ENCODE measurements around the gene SH2D3A.

The SH2D3A gene

DNA sequence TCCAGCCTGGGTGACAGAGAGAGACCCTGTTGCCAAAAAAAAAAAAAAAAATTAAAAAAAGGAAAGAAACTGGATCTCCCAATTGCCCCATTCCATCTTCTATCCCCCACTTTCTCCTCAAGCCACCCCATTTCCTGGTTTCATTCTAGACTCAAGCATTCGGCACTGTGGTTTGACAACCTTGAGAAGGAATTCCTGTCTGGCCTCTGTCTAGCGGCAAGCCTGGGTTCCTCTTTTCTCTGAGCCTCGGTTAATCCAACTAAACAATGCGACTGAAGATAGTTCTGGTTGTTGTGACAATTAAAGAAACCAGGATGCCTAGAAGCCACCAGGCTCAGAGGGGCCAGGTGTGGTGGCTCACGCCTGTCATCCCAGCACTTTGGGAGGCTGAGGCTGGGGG is 43.5 kb downstream of the SH2D3A start:
- in situ Hi-C loops (cut with MboI; ENCODE audit: low sequenced_read_pairs) = no loop called here

DNA sequence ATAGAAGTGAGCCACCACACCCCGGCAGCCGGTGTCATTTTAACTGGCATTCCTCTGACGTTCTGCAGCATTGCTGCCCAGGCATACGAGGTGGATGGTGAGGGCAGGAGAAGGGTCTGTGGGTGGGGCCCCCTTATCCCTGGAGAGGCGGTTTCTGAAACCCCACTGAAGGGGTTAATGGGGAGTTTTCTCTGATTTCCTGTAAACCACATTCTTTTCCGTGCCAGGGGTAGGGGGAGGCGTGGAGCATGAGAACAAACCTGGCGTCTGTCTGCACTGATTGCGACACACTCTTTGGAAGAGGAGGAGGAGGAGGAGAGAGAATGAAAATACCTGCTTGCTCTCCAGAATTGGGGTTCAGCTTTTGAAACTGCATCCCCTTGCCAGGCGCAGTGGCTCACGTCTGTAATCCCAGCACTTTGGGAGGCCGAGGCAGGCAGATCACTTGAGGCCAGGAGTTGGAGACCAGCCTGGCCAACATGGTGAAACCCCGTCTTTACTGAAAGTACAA is 44.1 kb downstream of the SH2D3A start:
- in situ Hi-C loops (cut with MboI; ENCODE audit: low sequenced_read_pairs) = no loop called here

DNA sequence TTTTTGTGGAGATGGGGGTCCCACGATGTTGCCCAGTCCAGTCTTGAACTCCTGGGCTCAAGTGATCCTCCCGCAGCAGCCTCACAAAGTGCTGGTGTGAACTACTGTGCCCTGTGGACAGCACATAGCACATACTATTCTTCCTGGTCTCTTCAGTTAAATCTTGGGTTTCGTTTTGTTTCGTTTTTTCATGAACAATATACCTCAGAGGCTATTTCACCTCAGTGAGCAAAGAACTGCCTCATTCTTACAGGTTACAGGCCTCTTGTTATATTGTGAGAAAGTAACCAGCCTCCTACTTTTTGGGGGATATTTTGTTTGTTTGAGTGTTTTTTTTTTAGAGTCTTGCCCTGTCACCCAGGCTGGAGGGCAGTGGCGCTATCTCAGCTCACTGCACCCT is 45.5 kb downstream of the SH2D3A start:
- in situ Hi-C loops (cut with MboI; ENCODE audit: low sequenced_read_pairs) = no loop called here

DNA sequence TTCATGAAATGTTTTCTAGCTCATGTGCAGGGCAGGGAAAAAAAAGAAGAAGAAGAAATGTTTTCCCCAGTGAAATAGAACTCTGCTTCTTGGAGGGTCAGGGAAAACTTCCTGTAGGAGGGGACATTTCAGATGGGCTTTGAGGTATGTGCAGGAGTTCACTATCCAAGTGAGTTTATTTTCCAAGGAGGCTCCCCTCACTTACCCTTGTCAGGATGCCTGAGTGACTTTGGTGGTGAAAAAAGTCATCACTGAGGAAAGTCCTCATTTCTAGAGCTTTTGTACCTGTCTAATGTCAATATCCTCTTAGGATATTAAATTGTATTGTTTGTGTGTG is 46.1 kb downstream of the SH2D3A start:
- in situ Hi-C loops (cut with MboI; ENCODE audit: low sequenced_read_pairs) = no loop called here

DNA sequence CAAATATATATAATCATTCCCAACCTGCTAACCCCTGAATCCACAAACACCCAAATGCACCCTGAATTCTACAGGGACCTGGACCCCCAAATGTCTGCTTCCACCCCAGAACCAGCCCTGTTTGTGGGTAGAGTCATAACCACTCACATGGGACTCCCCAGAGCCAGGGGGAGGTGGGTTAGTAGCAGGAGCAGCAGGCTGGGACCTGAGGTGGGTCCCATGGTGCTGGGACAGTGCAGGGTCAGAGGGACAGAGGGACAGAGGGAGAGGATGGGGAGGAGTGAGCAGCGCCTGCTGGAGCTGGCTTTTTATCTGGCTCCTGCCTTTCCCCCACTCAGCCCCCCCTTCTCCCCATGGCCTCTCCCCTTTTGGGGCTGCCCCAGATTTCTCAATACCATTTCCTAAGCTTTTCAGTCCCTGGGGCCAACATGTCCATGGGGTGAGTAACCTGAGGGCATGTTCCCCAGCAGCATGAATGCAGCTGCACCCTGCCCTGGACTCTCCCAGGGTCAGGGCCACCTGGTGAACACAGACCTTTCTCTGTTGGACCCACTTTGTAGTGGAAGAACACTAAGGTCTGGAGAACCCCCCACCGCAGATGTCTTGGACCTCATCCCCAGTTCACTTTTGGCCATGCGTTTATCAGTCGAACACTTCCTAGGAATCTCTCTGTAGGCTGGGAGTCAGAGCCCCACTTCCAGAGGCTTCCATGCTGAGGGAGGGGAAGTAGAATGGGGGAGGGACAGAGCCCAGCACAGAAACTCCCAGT is 46.7 kb downstream of the SH2D3A start, which contains the start of gene C3:
Gene C3 (minus strand): TSS at position 282 of the 769 bp plus-strand sequence. CDS start 61 bp downstream, at position 221.
- in situ Hi-C loops (cut with MboI; ENCODE audit: low sequenced_read_pairs) = no loop called here

DNA sequence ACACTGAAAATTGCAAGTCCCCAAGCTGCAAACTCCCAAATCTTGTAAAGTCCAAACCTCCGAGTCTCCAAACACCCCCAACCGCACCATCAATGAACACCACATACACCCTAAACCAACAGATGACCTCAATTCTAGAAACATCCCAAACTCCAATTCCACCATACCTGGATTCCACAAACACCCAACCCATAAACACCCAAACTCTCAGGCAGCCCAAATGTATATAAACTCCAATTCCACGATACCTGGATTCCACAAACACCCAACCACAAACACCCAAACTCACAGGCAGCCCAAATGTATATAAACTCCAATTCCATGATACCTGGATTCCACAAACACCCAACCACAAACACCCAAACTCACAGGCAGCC is 47.3 kb downstream of the SH2D3A start:
- in situ Hi-C loops (cut with MboI; ENCODE audit: low sequenced_read_pairs) = no loop called here

DNA sequence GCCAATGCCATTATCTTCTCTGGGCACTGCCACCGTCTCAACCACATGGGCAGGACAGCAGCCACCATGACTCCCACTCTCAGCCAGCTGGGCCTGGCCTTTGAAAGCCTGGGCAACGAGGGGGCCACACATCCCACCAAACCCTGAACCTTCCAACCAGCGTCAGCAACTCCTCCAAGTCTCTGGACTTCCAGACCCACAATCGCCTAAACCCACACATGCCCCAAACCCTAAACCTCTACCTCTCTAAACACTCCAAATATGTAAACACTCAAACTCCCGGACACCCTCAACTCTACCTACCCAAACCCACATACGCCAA is 47.7 kb downstream of the SH2D3A start:
- in situ Hi-C loops (cut with MboI; ENCODE audit: low sequenced_read_pairs) = no loop called here

DNA sequence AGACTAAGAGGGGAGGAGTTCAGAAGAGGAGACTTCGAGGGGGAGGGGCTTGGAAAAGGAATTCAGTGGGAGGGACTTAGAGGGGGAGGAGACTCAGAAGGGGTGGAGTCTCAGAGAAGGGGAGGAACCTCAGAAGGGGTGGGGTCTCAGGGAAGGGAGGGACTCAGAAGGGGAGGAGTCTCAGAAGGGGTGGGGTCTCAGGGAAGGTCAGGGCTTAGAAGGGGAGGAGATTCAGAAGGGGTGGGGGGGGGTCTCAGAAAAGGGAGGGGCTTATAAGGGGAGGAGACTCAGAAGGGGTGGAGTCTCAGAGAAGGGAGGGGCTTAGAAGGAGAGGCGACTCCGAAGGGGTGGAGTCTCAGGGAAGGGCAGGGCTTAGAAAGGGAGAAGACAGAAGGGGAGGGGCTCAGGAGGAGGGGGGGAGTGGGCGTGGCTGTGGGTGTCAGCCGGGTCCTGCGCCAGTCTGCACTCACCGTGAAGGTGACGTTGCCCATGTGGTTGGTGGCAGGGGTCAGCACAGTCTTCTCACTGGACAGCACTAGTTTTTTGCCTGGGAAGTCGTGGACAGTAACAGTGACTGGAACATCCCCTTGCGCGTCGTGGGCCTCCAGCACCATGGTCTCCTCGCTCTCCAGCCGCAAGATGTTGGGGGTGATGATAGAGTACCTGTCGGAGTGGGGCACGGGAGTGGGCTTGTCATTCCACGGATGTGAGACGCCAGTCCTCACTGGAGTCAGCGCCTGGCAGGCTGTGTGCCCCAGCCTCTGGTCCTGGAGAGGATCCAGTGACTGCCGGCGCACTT is 48.3 kb downstream of the SH2D3A start:
- in situ Hi-C loops (cut with MboI; ENCODE audit: low sequenced_read_pairs) = no loop called here

DNA sequence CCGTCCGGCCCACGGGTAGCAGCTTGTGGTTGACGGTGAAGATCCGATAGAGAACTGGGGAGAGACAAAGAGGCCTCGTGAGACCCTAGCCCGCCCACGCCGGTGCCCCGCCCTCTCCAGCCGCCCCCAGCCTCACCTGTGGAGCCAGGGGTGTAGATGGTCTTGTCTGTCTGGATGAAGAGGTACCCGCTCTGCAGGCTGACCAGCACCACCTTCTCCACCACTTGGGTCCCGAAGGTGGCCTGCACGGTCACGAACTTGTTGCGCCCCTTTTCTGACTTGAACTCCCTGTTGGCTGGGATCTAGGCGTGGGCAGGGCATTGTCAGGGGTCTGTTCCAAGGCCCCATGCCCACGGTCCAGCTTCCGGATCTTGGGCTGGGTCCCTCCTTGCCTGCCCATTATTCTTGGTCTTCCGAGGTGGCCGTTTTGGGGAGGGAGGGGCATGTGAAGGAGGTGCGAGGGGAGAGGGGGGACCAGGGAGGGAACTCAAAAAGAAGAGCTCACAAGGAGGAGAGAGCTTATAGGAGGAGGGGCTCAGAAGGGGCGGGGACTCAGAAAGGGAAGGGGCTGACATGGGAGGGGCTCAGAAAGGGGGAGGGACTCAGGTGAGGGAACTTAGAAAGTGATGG is 49.0 kb downstream of the SH2D3A start:
- in situ Hi-C loops (cut with MboI; ENCODE audit: low sequenced_read_pairs) = no loop called here

DNA sequence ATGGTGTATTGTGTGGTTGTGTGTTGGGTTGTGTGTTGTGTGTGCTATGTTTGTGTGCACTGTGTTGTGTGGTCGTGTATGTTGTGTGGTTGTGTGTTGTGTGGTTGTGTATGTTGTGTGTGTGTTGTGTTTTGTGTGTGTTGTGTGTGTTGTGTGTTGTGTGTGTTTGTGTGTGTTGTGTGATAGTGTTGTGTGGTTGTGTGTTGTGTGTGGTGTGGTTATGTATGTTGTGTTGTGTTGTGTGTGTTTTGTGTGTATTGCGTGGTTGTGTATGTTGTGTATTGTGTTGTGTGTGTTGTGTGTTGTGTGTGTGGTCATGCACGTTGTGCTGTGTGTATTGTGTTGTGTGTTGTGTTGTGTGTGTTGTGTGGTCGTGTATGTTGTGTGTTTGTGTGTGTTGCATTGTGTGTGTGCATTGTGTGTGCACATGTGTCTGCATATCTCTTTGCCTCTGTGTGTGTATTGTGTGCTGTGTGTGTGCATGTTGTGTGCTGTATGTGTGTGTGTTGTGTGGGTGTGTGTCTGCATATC is 49.7 kb downstream of the SH2D3A start:
- in situ Hi-C loops (cut with MboI; ENCODE audit: low sequenced_read_pairs) = no loop called here

DNA sequence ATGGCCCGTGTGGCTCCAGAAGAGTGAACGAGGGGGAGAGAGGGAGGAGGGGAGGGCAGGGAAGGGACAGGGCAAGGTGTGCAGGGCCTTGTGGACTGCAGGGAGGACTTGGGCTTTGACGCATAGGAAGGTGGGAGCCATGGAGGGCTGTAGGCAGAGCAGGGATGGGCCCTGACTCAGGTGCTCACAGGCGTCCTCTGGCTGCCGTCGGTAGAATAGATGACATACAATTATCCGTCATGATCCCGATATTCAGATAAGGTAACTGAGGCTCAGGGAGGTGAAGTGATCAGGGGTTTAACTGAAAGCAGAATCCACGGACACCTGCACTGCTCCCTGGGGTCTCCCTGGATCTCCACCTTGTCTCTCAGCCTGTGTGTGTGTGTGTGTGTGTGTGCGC is 50.2 kb downstream of the SH2D3A start:
- in situ Hi-C loops (cut with MboI; ENCODE audit: low sequenced_read_pairs) = no loop called here

DNA sequence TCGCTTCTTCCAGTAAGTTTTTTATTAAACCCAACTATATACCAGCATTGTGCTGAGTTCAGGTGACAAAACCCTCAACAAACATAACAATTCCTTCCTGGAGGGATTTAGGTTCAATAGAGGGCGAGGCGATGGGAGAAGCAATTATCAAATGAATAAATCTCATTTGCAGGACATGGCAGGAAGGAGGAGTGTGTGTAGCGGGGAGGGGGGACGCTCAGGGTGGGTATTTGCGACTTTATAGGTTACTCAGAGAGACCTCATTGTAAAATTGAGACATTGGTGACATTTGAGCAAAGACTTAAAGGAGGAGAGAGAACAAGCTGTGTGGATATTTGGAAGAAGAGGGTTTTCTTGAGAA is 50.6 kb downstream of the SH2D3A start:
- in situ Hi-C loops (cut with MboI; ENCODE audit: low sequenced_read_pairs) = no loop called here

DNA sequence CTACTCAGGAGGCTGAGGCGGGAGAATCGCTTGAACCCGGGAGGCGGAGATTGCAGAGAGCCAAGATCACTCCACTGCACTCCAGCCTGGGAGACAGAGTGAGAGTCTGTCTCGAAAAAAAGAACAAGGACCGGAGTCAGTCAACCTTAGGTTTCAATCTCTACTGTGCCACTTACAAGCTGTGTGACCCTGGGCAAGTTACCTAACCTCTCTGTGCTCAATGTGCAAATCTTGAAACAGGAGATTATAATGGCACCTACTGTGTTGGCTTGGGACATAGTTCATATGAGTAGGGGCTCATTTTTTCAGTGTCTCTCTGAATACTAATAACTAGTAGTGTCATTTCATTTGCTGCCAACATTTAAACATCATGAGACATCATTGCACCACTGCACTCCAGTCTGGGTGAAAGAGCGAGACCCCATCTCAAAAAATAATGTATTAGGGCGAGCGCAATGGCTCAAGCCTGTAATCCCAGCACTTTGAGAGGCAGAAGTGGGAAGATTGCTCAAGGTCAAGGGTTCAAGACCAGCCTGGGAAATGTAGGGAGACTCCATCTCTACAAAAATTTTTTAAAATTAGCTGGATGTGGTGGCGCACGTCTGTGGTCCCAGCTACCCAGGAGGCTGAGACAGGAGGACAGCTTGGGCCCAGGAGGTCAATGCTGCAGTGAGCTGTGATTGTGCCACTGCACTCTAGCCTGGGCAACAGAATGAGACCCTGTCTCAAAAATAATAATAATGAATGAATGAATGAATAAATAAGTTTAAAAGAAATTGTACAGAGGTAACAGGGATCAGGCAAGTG is 52.3 kb downstream of the SH2D3A start:
- in situ Hi-C loops (cut with MboI; ENCODE audit: low sequenced_read_pairs) = no loop called here

DNA sequence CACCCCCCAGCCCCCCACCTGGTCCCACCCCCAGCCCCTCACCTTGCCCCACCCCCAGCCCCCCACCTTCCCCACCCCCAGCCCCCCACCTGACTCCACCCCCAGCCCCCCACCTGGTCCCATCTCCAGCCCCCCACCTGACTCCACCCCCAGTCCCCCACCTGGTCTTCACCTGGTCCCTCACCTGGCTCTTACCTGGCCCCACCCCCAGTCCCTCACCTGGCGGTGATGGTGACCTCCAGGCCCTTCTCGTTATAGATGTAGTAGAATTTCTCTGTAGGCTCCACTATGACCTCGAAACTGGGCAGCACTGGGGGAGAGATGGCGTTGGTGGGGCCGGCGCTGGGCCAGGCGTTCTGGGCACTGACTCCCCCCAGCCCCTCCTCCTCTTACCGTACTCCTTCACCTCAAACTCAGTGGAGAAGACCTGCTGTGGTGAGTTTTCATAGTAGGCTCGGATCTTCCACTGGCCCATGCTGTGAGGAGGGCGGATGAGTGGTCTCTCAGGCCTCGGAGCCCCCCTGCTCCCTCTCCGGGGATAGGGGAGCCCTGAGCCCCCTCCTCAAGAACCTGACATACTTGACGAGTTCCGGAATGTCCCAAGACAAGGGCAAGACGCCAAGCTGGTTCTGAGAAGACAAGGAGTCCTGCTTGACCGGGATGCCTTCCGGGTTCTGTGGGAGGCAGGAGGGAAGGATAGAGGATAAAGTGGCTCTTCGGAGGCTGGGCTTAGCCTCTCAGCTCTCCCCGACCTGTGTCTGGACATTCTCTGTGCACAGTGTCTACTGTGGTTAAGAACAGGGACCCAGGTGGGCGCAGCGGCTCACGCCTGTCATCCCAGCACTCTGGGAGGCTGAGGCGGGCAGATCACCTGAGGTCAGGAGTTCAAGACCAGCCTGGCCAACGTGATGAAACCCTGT is 53.2 kb downstream of the SH2D3A start:
- in situ Hi-C loops (cut with MboI; ENCODE audit: low sequenced_read_pairs) = no loop called here

DNA sequence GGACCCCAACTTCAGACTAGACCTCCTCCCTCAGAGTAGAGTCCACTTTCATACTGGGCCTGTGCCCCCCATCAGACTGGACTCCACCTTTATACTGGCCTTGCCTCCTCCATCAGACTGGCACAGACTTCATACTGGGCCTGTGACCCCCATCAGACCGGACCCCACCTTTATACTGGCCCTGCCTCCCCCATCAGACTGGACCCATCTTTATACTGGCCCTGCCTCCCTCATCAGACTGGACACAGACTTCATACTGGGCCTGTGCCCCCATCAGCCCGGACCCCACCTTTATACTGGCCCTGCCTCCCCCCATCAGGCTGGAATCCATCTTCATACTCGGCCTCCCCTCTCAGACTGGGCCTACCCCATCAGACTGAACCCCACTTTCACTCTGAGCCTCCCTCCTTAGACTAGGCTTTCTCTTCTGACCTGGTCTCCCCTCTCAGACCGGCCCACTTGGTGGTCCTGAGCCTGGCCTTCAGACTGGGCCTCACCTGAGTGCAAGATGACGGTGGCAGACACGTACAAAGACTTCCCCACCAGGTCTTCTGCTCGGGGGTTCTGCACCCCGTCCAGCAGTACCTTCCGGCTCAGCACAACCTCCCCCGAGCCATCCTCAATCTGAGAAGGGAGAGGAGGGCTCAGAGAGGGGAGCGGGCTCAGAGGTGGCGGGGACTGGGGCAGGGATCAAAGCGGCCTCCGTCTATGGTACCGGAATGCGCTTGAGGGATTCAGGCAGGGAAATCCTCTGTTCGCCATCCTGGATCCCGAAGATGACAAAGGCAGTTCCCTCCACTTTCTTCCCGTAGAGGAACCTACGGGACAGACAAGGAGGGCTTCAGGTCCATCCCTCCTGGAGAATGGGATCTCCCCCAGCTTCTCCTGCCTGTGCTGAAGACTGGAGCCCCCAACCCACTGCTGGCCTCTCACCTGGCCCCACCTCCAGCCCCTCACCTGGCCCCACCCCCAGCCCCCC is 54.3 kb downstream of the SH2D3A start:
- in situ Hi-C loops (cut with MboI; ENCODE audit: low sequenced_read_pairs) = no loop called here

DNA sequence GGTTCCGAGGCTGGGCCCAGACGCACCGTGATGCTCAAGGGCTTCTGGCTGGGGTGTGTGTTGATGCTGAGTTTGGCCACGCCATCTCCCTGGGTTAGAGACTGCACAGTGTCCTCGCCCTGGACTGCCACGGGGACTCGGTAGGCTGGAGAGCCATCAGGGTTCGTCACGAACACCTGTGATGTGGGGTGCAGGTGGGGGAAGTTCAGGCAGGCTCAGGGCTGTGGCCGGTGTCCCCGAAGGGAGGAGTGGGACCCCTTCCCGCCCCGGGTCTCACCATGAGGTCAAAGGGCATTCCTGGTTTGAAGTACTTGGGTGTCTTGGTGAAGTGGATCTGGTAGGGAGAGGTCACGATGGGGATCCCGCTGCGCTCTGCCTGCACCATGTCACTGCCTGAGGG is 55.0 kb downstream of the SH2D3A start:
- in situ Hi-C loops (cut with MboI; ENCODE audit: low sequenced_read_pairs) = no loop called here

DNA sequence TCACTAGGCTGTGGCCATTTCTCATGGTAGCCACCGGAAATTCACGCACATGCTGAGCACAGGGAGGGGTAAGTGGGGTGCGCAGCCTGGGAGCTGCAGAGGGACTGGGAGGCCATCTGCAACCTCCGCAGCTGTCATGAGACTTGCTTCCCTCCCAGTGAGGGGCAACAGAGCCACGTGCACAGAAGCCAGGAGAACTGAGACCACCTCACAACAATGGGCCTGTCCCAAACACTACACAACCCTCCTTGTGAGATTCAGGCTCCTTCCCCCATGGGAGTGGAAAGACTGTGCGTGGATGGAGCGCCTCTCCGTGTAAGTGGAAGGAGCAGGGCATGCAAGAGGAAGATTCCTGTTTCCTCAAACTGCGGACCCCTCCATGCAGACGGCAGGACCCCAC is 55.6 kb downstream of the SH2D3A start:
- in situ Hi-C loops (cut with MboI; ENCODE audit: low sequenced_read_pairs) = no loop called here

DNA sequence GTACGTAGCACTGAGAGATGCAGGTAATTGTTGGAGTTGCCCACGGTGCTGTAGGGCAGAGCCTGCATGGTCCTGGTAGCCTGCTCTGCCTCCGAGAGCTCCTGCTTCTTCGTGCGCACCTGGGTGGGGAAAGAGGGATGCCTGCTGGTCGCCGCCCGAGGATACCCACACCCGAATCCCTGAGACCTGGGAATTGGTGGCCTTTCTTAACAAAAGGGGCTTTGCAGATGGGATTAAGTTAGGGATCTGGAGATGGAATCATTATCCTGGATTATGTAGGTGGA is 56.2 kb downstream of the SH2D3A start:
- in situ Hi-C loops (cut with MboI; ENCODE audit: low sequenced_read_pairs) = no loop called here
